Measurements from ENCODE around the gene CDH18. TPM values are rescaled to one million over a fixed set of nuclear protein-coding genes. Genes with fewer than 3 reads are reported as not detected.

Gene CDH18
- total RNA-seq, 2 experiments from 2014 or later = not detected

- POLR2A ChIA-PET = no interaction called here
These were observed 9.5 kb downstream of the CDH18 start for GRCh38 chr5:19978476-19978875.

GRCh38 chr5:19977099-19977498, 10.9 kb downstream of the CDH18 start:
- Mint-ChIP-seq H3K27me3 (no peaks in the 10 kb centered on the region), H3K9me3 (peaks cover 11% of the 10 kb centered on the region), H3K4me3 (no peak overlapping the region), H3K27ac (no peak overlapping the region), H3K36me3 (ENCODE audit: low read depth) (no peaks in the 10 kb centered on the region), H3K4me1 (no peaks in the 10 kb centered on the region)
- ChIA-PET CTCF (no interaction called here), POLR2A (no interaction called here)
- no peak for DNase-seq

More at GRCh38 chr5:19978476-19978875, 9.5 kb downstream of the CDH18 start:
- H3K36me3 Mint-ChIP-seq (ENCODE audit: low read depth) = no peaks in the 10 kb centered on the region
- H3K27me3 Mint-ChIP-seq = no peaks in the 10 kb centered on the region
- DNase-seq = no peak
- no peak overlapping the region for H3K4me3 Mint-ChIP-seq
- CTCF ChIA-PET = no interaction called here
- H3K9me3 Mint-ChIP-seq = peaks cover 10% of the 10 kb centered on the region
- H3K4me1 Mint-ChIP-seq = no peaks in the 10 kb centered on the region
- no peak overlapping the region for H3K27ac Mint-ChIP-seq

- no peaks in the 10 kb centered on the region for H3K27me3 Mint-ChIP-seq
- ChIA-PET CTCF (no interaction called here), POLR2A (no interaction called here)
- no peak for DNase-seq
- H3K4me1 Mint-ChIP-seq = no peaks in the 10 kb centered on the region
- peaks cover 10% of the 10 kb centered on the region for H3K9me3 Mint-ChIP-seq
- no peak overlapping the region for H3K4me3 Mint-ChIP-seq
- H3K36me3 Mint-ChIP-seq (ENCODE audit: low read depth) = no peaks in the 10 kb centered on the region
- no peak overlapping the region for H3K27ac Mint-ChIP-seq
These were observed 12.2 kb downstream of the CDH18 start for GRCh38 chr5:19975795-19976194.

GRCh38 chr5:19960451-19960850, 27.5 kb downstream of the CDH18 start:
- no peaks in the 10 kb centered on the region for H3K4me1 Mint-ChIP-seq
- no peaks in the 10 kb centered on the region for H3K27me3 Mint-ChIP-seq
- CTCF ChIA-PET = no interaction called here
- no peaks in the 10 kb centered on the region for H3K36me3 Mint-ChIP-seq (ENCODE audit: low read depth)
- no peak for DNase-seq
- POLR2A ChIA-PET = no interaction called here
- H3K9me3 Mint-ChIP-seq = peaks cover 10% of the 10 kb centered on the region
- no peak overlapping the region for H3K27ac Mint-ChIP-seq
- no peak overlapping the region for H3K4me3 Mint-ChIP-seq

GRCh38 chr5:19959830-19960384, 28.1 kb downstream of the CDH18 start:
- H3K36me3 Mint-ChIP-seq (ENCODE audit: low read depth) = no peaks in the 10 kb centered on the region
- H3K27me3 Mint-ChIP-seq = no peaks in the 10 kb centered on the region
- ChIA-PET CTCF (no interaction called here), POLR2A (no interaction called here)
- no peak for DNase-seq
- peaks cover 10% of the 10 kb centered on the region for H3K9me3 Mint-ChIP-seq
- H3K4me3 Mint-ChIP-seq = no peak overlapping the region
- H3K4me1 Mint-ChIP-seq = no peaks in the 10 kb centered on the region
- H3K27ac Mint-ChIP-seq = no peak overlapping the region

GRCh38 chr5:19950897-19951296, 37.1 kb downstream of the CDH18 start:
- Mint-ChIP-seq H3K9me3 (peaks cover 4% of the 10 kb centered on the region), H3K36me3 (ENCODE audit: low read depth) (no peaks in the 10 kb centered on the region), H3K4me1 (no peaks in the 10 kb centered on the region), H3K4me3 (no peak overlapping the region), H3K27ac (no peak overlapping the region), H3K27me3 (no peaks in the 10 kb centered on the region)
- no peak for DNase-seq
- POLR2A ChIA-PET = no interaction called here
- CTCF ChIA-PET = no interaction called here

GRCh38 chr5:19940192-19940591, 47.8 kb downstream of the CDH18 start:
- CTCF ChIA-PET = no interaction called here
- H3K27me3 Mint-ChIP-seq = no peaks in the 10 kb centered on the region
- no peaks in the 10 kb centered on the region for H3K36me3 Mint-ChIP-seq (ENCODE audit: low read depth)
- peaks cover 20% of the 10 kb centered on the region for H3K9me3 Mint-ChIP-seq
- H3K4me3 Mint-ChIP-seq = no peak overlapping the region
- no peaks in the 10 kb centered on the region for H3K4me1 Mint-ChIP-seq
- no peak overlapping the region for H3K27ac Mint-ChIP-seq
- DNase-seq = no peak
- POLR2A ChIA-PET = no interaction called here

GRCh38 chr5:19930451-19930850, 57.5 kb downstream of the CDH18 start:
- H3K36me3 Mint-ChIP-seq (ENCODE audit: low read depth) = no peaks in the 10 kb centered on the region
- peaks cover 3% of the 10 kb centered on the region for H3K9me3 Mint-ChIP-seq
- H3K4me3 Mint-ChIP-seq = no peak overlapping the region
- no peaks in the 10 kb centered on the region for H3K4me1 Mint-ChIP-seq
- H3K27me3 Mint-ChIP-seq = no peaks in the 10 kb centered on the region
- no peak for DNase-seq
- H3K27ac Mint-ChIP-seq = no peak overlapping the region
- POLR2A ChIA-PET = no interaction called here
- CTCF ChIA-PET = no interaction called here

- Mint-ChIP-seq H3K9me3 (peaks cover 7% of the 10 kb centered on the region), H3K4me3 (no peak overlapping the region), H3K36me3 (ENCODE audit: low read depth) (no peaks in the 10 kb centered on the region), H3K27me3 (no peaks in the 10 kb centered on the region), H3K4me1 (no peaks in the 10 kb centered on the region), H3K27ac (no peak overlapping the region)
- no peak for DNase-seq
- ChIA-PET CTCF (no interaction called here), POLR2A (no interaction called here)
These were observed 59.2 kb downstream of the CDH18 start for GRCh38 chr5:19928562-19929421.

- Mint-ChIP-seq H3K4me3 (no peak overlapping the region), H3K27me3 (no peaks in the 10 kb centered on the region), H3K4me1 (no peaks in the 10 kb centered on the region), H3K27ac (no peak overlapping the region), H3K9me3 (peaks cover 7% of the 10 kb centered on the region), H3K36me3 (ENCODE audit: low read depth) (no peaks in the 10 kb centered on the region)
- ChIA-PET CTCF (no interaction called here), POLR2A (no interaction called here)
- DNase-seq = no peak
These were observed 60.1 kb downstream of the CDH18 start for GRCh38 chr5:19927919-19928318.

- CTCF ChIA-PET = no interaction called here
- POLR2A ChIA-PET = no interaction called here
- DNase-seq = no peak
- Mint-ChIP-seq H3K9me3 (peaks cover 7% of the 10 kb centered on the region), H3K36me3 (ENCODE audit: low read depth) (no peaks in the 10 kb centered on the region), H3K27ac (no peak overlapping the region), H3K4me1 (no peaks in the 10 kb centered on the region), H3K27me3 (no peaks in the 10 kb centered on the region), H3K4me3 (no peak overlapping the region)
These were observed 60.8 kb downstream of the CDH18 start for GRCh38 chr5:19927170-19927569.

GRCh38 chr5:19923742-19924141, 64.3 kb downstream of the CDH18 start:
- H3K4me1 Mint-ChIP-seq = no peaks in the 10 kb centered on the region
- no peak overlapping the region for H3K27ac Mint-ChIP-seq
- H3K9me3 Mint-ChIP-seq = peaks cover 3% of the 10 kb centered on the region
- H3K36me3 Mint-ChIP-seq (ENCODE audit: low read depth) = no peaks in the 10 kb centered on the region
- CTCF ChIA-PET = no interaction called here
- POLR2A ChIA-PET = no interaction called here
- DNase-seq = no peak
- no peak overlapping the region for H3K4me3 Mint-ChIP-seq
- no peaks in the 10 kb centered on the region for H3K27me3 Mint-ChIP-seq

GRCh38 chr5:19920761-19921160, 67.2 kb downstream of the CDH18 start:
- Mint-ChIP-seq H3K36me3 (ENCODE audit: low read depth) (no peaks in the 10 kb centered on the region), H3K4me3 (no peak overlapping the region), H3K4me1 (no peaks in the 10 kb centered on the region), H3K27ac (no peak overlapping the region), H3K9me3 (peaks cover 3% of the 10 kb centered on the region), H3K27me3 (no peaks in the 10 kb centered on the region)
- no peak for DNase-seq
- CTCF ChIA-PET = no interaction called here
- POLR2A ChIA-PET = no interaction called here

- H3K4me1 Mint-ChIP-seq = no peaks in the 10 kb centered on the region
- peaks cover 1% of the 10 kb centered on the region for H3K9me3 Mint-ChIP-seq
- H3K36me3 Mint-ChIP-seq (ENCODE audit: low read depth) = no peaks in the 10 kb centered on the region
- no peaks in the 10 kb centered on the region for H3K27me3 Mint-ChIP-seq
- ChIA-PET CTCF (no interaction called here), POLR2A (no interaction called here)
- no peak overlapping the region for H3K4me3 Mint-ChIP-seq
- no peak for DNase-seq
- H3K27ac Mint-ChIP-seq = no peak overlapping the region
These were observed 69.2 kb downstream of the CDH18 start for GRCh38 chr5:19918780-19919179.

All from activated CD4-positive, alpha-beta memory T cell treated with anti-CD3 and anti-CD28 coated beads, Interleukin-2, amount 10 ng/mL, durations not matched to agents 7 days and 5 days (primary cell).